ENCODE data around the gene COX7C.
"Not testable (repeated sequence)": the region's sequence is repeated elsewhere in the genome, so short reads cannot be mapped to it uniquely, and the experiment has no call there.

- not testable (repeated sequence) for TF ChIP-seq TAF1 (IDR thresholded peaks at IDR 0.05; ENCODE audit: low read depth, low read length); POLR2AphosphoS5 (IDR thresholded peaks at IDR 0.05; ENCODE audit: low read depth, low read length); POLR2A (IDR thresholded peaks at IDR 0.05; ENCODE audit: low read depth, low read length); SPI1 (IDR thresholded peaks at IDR 0.05; ENCODE audit: low read depth, low read length); PAX5 (IDR thresholded peaks at IDR 0.05; ENCODE audit: insufficient read depth, low read length, severe bottlenecking); POU2F2 (IDR thresholded peaks at IDR 0.05; ENCODE audit: low read depth, low read length)
Observed at GRCh38 chr5:86569522-86570426, 48.0 kb upstream of the COX7C start.

Measured in GM12891 (cell line).